ENCODE measurements around the gene KIF9. TPM values are rescaled to one million over a fixed set of nuclear protein-coding genes. Genes with fewer than 3 reads are reported as not detected.

KIF9 gene
- total RNA-seq, 4 donors from 2014 or later: 2.9 to 10.8 (median 8.0) TPM

DNA sequence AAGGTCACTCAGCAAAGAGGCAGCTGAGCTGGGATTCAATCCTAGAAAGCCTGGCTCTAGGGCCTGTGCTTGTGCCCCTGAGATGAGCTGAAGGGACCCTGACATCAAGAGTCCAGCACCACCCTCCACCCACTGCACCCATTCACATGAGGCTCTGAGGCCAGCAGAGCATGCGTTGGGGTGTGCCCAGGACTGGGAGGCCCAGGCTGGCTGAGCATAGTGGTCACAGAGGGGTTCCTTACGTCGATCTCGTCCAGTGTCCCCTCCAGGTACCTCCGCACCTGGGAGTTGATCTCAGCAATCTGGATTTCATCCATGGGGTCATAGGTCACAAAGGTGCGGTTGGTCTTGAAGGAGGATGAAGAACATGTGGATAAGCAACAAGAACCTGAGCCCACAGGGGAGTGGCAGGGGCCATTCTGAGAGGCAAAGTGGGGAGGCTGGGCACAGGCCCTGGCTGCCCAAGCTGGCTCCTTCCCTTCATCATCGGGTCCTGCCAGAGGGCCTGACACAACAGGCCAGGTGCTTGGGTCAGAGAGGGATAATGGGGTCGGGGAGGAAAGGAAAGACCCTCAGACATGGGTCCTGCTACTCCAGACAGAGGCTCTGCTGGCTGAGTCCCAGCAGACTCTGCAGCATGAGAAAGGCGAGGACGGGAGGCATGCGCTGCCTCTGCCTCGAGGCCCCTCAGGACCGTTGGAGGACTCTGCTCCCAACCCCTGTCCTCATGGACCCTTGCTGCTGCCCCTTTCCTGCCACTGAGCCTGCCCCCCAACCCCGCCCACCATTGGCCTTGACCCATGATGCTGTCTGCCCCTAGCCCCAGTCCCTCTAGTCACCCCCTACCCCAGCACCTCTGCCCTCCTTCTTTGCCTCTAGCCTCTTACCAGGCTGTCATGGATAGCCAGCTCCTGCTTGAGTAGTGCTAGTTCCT is 35.2 kb downstream of the KIF9 start:
- ATAC-seq: no peak
- intact Hi-C loops (cut with DNase I; ENCODE audit: low total_unique reads) (no loop called here), in situ Hi-C loops (cut with MboI; ENCODE audit: low sequenced_read_pairs in 4 of 4) (loop anchor here in 1 of 4 donors (10.0 kb wide), 1 partner anchor 77 kb away; no protein-coding TSS in a partner anchor)

DNA sequence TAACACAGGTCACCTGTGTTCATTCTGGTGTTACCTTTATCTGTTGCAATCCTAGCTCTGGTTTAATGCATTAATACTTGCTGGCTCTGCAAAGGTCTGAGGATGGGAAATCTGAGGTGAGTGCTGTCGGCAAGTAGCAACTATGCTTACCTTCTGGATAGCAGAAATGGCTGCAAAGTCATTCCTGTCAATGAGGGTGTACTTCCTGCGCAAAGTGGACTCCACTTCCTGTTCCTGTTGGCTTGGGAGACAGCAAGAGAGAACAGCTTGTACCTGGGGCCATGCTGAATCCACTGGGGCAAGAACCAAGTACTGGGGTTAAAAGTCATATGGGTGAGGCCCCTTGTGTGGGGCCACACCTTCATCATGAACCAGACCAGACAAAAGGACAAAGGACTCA is 37.3 kb downstream of the KIF9 start:
- no peak overlapping the region for H3K27ac ChIP-seq

More for the DNA sequence above, 35.2 kb downstream of the KIF9 start:
- no peak for DNase-seq
- TF ChIP-seq, protein P1, sequence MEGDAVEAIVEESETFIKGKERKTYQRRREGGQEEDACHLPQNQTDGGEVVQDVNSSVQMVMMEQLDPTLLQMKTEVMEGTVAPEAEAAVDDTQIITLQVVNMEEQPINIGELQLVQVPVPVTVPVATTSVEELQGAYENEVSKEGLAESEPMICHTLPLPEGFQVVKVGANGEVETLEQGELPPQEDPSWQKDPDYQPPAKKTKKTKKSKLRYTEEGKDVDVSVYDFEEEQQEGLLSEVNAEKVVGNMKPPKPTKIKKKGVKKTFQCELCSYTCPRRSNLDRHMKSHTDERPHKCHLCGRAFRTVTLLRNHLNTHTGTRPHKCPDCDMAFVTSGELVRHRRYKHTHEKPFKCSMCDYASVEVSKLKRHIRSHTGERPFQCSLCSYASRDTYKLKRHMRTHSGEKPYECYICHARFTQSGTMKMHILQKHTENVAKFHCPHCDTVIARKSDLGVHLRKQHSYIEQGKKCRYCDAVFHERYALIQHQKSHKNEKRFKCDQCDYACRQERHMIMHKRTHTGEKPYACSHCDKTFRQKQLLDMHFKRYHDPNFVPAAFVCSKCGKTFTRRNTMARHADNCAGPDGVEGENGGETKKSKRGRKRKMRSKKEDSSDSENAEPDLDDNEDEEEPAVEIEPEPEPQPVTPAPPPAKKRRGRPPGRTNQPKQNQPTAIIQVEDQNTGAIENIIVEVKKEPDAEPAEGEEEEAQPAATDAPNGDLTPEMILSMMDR (IDR thresholded peaks at IDR 0.05 in 4 of 5, conservative IDR thresholded peaks at IDR 0.05 in 1 of 5): no peak
- TF ChIP-seq POLR2A (IDR thresholded peaks at IDR 0.05): no peak
- no peak overlapping the region for H3K27ac ChIP-seq
- no peak overlapping the region for H3K4me3 ChIP-seq
- no peaks in the 10 kb centered on the region for H3K36me3 ChIP-seq
- H3K27me3 ChIP-seq: no peaks in the 10 kb centered on the region
- peaks cover 0 to 2% of the 10 kb centered on the region in 2 donors for H3K4me1 ChIP-seq
- H3K9me3 ChIP-seq: no peaks in the 10 kb centered on the region

DNA sequence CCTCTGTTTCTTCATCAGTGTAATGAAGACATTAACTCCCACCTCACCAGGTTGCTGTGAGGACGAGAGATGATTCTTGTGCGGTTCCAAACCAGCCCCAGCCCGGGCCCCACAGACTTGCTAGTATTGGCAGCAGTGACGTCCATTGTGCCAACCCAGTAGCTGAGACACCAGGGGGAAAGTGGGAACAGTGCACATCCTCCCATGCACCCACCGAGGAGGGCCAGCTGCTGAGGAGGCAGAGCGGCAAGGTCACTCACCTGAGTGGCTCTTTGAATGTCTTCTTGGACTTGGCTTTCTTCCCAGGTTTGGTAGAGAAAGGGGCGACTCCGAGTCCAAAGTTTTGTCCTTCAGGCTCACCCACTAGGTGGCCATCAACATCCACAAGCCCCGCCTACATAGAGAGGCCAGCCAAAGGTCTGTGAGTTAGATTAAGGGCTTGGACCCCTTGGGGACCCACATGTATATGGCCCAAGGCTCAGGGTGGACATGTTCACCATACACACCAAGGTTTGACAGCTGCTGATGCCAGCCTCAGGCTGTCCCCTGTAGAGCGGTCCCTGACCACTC is 38.0 kb downstream of the KIF9 start:
- Histone ChIP-seq H3K4me3 (no peak overlapping the region), H3K27me3 (no peaks in the 10 kb centered on the region), H3K9me3 (no peaks in the 10 kb centered on the region), H3K36me3 (no peaks in the 10 kb centered on the region), H3K4me1 (no peaks in the 10 kb centered on the region), H3K27ac (no peak overlapping the region)
- ATAC-seq: no peak
- DNase-seq: no peak
- in situ Hi-C loops (cut with MboI; ENCODE audit: low sequenced_read_pairs in 4 of 4): loop anchor here in 1 of 4 donors (10.0 kb wide), 1 partner anchor 80 kb away; no protein-coding TSS in a partner anchor
- TF ChIP-seq POLR2A (IDR thresholded peaks at IDR 0.05): no peak
- intact Hi-C loops (cut with DNase I; ENCODE audit: low total_unique reads): no loop called here

More for the DNA sequence above, 37.3 kb downstream of the KIF9 start:
- no peak overlapping the region for H3K4me3 ChIP-seq
- no peak for ATAC-seq
- intact Hi-C loops (cut with DNase I; ENCODE audit: low total_unique reads) (no loop called here), in situ Hi-C loops (cut with MboI; ENCODE audit: low sequenced_read_pairs in 4 of 4) (loop anchor here in 1 of 4 donors (10.0 kb wide), 1 partner anchor 80 kb away; no protein-coding TSS in a partner anchor)
- no peaks in the 10 kb centered on the region for H3K36me3 ChIP-seq
- H3K9me3 ChIP-seq: no peaks in the 10 kb centered on the region
- no peaks in the 10 kb centered on the region for H3K27me3 ChIP-seq
- H3K4me1 ChIP-seq: no peaks in the 10 kb centered on the region
- no peak for TF ChIP-seq POLR2A (IDR thresholded peaks at IDR 0.05)
- TF ChIP-seq, protein P1 (IDR thresholded peaks at IDR 0.05 in 4 of 5, conservative IDR thresholded peaks at IDR 0.05 in 1 of 5): no peak
- no peak for DNase-seq

DNA sequence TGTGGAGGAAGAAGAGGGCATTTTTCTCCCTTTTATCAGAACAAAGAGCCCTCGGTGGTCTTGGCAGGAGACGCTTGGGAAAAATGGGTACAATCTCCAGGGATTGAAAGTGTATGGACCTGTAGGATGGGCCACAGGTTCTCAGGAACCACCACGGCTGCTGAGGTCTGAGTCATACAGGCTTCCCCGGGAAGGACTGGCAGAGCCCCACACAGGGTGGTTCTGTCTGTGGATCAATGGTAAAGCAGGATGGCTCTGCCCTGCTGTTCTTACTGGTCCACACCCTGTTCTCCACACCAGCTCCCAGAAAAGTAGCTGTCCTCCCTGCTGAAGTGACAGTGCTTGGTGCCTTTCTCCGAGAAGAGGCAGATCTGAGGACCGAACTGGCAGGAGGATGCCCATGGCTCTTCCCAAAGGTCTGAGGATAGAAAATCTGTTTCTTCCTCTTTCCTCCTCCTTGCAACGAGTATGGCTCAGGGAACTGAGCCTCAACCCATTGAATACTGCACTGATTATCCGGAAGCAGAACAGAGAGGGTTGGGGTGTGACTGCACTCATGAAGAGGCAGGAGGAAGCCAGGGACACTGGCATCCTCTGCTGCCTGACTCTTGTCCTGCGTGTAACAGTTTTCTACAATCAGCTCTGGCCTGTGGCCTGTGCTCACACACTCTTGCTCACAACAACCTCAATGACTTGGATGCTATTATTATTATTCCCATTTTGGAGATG is 39.0 kb downstream of the KIF9 start:
- in situ Hi-C loops (cut with MboI; ENCODE audit: low sequenced_read_pairs in 4 of 4) (loop anchor here in 1 of 4 donors (10.0 kb wide), 1 partner anchor 81 kb away; no protein-coding TSS in a partner anchor), intact Hi-C loops (cut with DNase I; ENCODE audit: low total_unique reads) (no loop called here)
- DNase-seq: no peak
- H3K27me3 ChIP-seq: no peaks in the 10 kb centered on the region
- no peak for ATAC-seq
- H3K4me3 ChIP-seq: no peak overlapping the region
- H3K9me3 ChIP-seq: no peaks in the 10 kb centered on the region
- H3K36me3 ChIP-seq: no peaks in the 10 kb centered on the region
- TF ChIP-seq, protein P1 (IDR thresholded peaks at IDR 0.05 in 4 of 5, conservative IDR thresholded peaks at IDR 0.05 in 1 of 5): no peak
- no peak for TF ChIP-seq POLR2A (IDR thresholded peaks at IDR 0.05)
- no peak overlapping the region for H3K27ac ChIP-seq
- H3K4me1 ChIP-seq: no peaks in the 10 kb centered on the region
